HEK293 (cell line): Measurements from ENCODE around the gene SRRM5.

Source experiments
- CTCF ChIP-seq: fragments of 450-650 bp; formaldehyde crosslinking; IDR thresholded peaks from 2 replicates; pipeline ENCODE4 v1.5.1; 2016; ENCODE audit warnings: missing biosample characterization, missing genetic modification characterization
- OVOL3 ChIP-seq: fragments of 450-650 bp; formaldehyde crosslinking; IDR thresholded peaks from 2 replicates; pipeline ENCODE4 v1.5.1; 2016; ENCODE audit warnings: missing biosample characterization, missing genetic modification characterization
- PRDM6 ChIP-seq: fragments of 450-650 bp; formaldehyde crosslinking; IDR thresholded peaks from 2 replicates; pipeline ENCODE4 v1.5.1; 2017; ENCODE audit warnings: missing biosample characterization, missing genetic modification characterization
- ZNF202 ChIP-seq: fragments of 450-650 bp; formaldehyde crosslinking; IDR thresholded peaks from 2 replicates; pipeline ENCODE4 v1.5.1; 2016; ENCODE audit warnings: missing biosample characterization, missing genetic modification characterization, borderline replicate concordance
- ZNF558 ChIP-seq: fragments of 450-650 bp; formaldehyde crosslinking; IDR thresholded peaks from 2 replicates; pipeline ENCODE4 v1.5.1; 2016; ENCODE audit warnings: missing biosample characterization, missing genetic modification characterization

DNA sequence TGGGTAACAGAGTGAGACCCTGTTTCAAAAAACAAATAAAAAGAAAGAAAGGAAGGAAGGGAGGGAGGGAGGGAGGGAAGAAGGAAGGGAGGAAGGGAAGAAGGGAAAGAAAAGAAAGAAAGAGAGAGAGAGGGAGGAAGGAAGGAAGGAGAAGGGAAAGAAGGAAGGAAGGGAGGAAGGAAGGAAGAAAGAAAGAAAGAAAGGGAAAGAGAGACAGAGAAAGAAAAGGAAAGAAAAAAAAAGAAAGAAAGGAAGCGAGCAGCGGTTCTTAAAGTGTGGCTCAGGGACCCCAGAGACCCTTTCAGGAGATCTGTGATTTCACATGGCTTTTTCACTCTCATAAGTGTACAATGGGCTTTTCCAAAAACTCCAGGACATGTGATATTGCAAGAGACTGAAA is 37.6 kb downstream of the SRRM5 start:
- no peak for TF ChIP-seq ZNF202 (tag by site-specific recombination)
- TF ChIP-seq CTCF (tag by site-specific recombination): no peak
- no peak for TF ChIP-seq PRDM6
- TF ChIP-seq OVOL3 (tag by site-specific recombination): no peak
- TF ChIP-seq ZNF558 (tag by site-specific recombination): no peak
